ENCODE results near the gene SMURF1. TPM values are rescaled to one million over a fixed set of nuclear protein-coding genes. Genes with fewer than 3 reads are reported as not detected.

The SMURF1 gene
- total RNA-seq, 1 donor from 2014 or later = 16.9 TPM

DNA sequence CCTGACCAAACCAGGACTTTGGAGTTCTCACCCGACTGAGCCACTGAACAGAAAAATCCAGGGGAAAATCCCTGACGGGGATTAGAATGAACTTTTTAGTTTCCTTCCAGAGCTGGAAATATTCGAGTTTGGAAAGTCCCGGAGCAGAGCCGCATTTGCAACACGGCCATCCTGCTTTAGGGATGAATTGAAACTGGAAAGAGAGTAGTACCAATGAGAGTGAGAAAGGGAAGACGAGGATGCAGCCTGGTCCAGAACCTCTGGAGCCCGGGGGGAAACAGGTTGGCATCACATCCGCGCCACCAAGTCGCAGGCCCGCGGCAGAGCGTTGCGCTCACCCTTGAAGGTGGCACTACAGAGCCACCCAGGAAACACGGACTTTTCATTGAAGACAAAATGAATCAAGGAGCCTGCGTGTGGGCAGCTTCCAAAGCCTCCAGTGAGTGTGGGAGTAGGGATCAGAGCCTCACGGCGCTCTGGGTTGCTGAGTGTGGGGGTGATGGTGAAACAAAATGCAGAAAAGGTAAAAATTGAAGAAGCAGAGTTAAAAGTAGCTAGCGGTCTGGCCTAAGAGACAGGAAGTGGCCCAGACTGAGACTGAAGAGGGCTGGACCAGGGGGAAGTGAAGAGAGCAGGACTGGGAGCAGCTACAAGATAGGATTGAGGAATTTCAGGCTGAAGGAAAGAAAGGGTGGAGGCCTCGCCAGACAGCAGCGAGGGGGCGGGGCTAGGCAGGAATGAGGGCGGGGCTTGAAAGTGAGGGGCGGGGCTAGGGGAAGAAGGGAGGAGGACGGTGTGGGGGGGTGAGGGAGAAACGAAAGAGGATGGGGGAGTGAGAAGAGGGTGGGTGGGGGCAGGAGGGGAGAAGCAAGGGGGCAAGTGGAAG lies 1.8 kb downstream of the SMURF1 start:
- peak; percentile 66 to 69 for DNase-seq (ENCODE audit: low read depth in 2 of 2)

DNA sequence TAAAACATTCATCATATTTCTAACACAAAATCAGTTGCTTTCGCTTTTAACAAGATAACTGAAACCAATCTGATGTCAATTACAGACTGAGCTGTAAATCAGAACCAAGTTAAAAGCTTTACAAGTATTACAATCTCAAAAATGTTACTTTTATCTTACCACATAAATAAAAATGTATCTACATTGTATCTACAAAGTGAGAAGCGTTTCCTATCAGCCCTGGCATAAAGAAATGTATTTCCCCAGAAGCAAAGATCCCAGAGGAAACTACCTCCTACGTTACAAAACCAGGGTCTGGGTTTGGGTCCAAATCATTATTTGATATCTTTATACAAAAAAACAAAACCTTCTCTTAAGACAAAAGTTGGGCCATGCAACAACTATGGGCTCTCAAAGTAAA lies 2.6 kb downstream of the SMURF1 start:
- peak in 1 of 2 donors; percentile 9 for DNase-seq (ENCODE audit: low read depth in 2 of 2)

DNA sequence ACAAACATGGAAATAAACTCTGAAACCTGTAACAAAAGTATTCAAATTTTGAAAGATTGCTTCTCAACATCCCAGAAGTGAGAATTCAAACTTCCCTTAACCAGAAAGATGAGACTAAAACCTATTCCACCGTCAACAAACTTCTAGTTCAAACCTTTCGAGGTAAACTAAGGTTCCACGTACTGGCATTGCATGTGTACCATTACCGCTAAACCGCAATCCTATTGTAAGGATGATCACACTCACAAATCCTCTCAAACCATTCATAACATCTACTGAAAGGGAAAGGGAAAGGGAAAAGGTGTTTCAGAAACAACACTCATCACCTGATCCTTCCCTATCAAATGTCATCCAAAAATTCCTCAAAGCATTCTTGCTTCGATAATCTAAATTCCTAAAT lies 3.1 kb downstream of the SMURF1 start:
- peak; percentile 4 to 24 for DNase-seq (ENCODE audit: low read depth in 2 of 2)

DNA sequence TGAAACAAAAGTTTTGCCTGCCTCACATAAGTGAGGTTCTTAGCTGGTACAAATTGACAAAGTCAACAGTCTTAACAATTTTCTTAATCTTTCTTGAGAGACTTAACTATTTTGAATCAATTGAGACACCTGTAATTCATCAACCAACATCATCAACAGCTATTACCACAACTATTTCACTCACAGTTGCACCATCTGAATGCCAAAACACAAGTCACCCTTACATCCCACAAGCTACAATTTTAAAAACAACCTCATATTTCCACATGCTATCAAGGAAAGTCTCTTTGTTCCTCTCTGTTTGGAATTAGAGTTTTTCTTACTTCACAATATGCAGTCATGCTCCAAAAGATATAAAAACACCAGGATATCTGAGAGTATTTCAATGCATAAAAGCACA lies 4.9 kb downstream of the SMURF1 start:
- no peak for DNase-seq (ENCODE audit: low read depth in 2 of 2)

DNA sequence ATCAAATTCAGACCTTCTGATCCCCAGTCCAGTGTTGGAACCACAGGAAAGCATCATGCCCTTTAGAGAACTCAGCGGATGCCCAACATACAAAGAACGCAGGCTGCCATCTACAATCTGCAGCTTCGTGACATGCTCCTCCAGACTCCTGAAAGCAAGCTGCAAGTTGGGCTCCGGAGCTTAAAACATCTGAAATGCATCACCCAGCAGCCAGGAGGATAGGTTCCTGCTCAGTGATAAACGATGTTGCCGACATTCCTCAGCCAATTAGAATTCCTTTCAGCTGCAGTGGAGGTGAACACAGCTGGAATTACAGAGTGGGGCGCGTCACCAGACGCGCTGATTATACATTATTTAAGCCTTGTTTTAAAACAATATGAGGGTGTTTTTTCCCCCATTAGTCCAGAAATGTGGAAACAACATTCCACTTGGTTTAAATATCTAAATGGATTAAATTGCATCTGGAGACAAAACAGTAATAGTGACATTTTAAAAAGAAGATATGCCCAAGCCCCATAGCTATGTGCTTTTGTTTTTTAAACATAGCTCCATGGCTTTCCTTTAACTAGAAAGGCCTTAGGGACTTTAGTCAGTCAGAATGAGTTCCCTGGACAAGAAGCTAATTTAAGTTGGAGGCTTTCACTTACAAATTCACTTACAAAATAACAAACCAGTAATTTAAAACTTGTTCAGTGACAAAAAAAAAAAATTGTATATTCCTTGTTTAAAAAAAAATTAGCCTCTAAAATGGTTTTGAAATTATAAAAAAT lies 6.3 kb downstream of the SMURF1 start:
- no peak for DNase-seq (ENCODE audit: low read depth in 2 of 2)

DNA sequence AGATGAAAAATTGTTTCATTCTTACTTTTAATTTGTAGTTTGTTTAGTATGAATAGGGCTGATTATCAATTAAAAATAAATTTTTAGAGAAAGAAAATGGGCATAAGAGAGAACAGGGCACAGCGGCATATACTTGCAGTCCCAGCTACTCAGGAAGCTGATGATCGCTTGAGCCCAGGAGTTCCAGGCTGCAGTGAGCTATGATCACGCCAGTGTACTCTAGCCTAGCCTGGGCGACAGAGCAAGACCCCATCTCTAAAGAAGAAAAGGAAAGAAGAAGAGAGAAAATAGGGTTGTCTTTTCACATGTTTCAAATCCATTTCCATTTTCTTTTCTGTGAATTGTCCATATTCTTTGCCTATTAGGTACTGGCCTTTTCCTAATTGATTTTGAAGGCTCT lies 8.0 kb downstream of the SMURF1 start:
- no peak for DNase-seq (ENCODE audit: low read depth in 2 of 2)

DNA sequence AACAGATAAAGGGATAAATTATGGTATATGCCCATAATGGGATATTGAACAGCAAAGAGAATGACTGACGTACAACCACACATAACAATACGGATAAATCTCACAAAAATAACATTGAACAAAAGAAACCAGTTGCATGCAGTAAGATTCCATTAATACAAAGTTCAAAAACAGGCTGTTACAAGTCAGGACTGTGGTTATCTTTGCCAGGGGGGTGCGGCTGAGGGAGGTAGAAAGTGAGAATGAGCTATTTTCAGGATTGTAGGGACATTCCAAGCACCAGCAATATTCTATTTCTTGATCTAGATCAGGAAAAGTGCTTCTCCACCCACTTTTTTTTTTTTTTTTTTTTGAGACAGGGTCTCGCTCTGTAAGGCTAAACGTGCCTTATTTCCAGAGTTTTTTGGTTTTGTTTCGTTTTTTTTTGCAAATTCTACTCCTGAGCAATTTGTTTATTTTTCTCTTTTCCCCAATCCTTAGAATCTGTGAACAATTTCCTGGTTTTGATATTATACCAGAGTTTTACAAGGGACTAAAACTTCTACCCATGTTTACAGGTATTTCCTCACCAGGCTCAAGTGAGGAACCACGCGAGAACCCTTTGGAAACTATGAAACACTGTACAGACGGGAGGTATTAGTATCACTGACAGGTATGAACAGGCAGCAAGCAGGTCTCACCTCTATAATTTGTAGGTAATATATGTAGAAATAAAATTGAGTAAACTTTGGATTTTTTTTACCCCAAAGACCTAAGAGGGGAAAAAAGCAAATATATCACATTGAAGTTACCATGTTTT lies 9.9 kb downstream of the SMURF1 start:
- DNase-seq (ENCODE audit: low read depth in 2 of 2) = no peak

DNA sequence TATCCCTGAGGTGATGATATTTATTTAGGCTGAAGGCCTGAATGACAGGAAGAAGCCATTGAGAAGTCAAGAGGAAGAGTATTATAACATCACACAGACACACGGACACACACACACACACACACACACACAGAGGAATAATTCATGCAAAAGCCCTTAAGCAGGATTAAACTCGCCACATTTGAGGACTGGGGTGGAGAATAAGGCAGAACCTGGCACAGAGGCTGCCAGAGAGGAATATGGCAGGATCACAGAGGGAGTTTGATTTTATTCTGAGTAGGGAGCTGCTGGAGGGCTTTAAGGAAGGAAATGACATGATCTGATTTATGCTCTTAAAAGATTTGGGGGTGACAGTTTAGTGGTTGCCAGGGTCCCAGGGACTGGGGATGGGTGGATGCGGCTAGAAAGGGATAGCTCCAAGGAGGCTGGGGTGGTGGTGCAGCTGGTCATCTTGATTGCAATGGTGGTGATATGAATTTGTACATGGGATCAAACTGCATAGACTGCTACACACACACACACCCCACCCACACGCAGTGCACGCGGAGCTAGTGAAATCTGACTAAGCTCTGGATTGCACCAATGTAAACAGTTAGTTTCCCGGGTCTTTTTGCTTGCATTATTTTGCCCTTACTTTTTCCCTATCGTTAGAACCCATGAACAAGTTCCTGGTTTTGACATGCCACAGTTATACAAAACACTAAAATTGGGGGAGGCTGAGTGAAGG lies 11.2 kb downstream of the SMURF1 start:
- DNase-seq (ENCODE audit: low read depth in 2 of 2) = no peak

DNA sequence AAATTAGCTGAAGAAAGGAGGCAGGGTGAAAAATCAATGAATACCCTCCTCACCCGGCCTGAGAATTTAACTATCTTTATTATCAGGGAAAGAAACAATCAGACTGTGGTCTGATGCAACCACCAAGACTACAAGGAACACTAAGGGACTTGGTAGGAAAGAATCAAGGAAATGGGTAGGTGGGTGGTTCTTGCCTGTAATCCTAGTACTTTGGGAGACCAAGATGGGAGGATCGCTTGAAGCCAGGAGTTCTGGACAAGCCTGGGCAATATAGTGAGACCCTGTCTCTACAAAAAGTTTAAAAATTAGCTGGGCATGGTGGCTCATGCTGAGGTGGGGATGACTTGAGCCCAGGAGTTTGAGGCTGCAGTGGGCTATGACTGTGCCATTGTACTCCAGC lies 12.6 kb downstream of the SMURF1 start:
- DNase-seq (ENCODE audit: low read depth in 2 of 2) = no peak

DNA sequence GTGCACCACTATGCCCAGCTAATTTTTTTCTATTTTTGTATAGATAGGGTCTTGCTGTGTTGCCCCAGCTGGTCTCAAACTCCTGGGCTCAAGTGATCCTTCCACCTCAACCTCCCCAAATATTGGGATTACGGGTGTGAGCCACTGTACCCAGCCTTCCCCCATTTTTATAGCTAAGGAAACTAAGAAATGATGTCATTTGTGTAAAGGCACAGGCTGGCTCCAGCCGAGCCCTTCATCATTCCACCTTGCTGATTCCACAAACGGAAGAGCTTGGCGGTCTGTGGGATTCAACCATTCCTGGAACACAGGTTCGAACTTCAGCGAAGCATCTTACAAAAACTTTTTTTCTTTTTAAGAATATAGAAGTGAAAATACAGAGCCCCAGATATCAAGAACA lies 14.4 kb downstream of the SMURF1 start:
- no peak for DNase-seq (ENCODE audit: low read depth in 2 of 2)

DNA sequence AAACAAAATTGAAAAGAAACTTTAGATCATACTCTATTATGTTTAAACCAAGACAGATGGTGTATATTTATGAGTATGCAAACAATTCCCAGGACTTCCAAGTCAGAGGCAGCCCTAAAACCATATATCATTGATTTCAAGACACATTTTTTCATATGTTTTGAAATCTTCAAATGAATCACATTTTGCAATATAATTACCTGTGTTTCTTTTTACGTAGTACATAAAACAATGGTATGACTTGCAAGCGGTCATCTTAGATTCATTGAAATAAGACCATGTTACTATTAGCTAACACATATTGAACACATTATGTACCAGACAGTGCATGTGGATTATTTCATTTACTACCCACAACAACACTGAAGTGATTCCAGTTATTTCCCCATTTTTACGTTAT lies 14.9 kb downstream of the SMURF1 start:
- DNase-seq (ENCODE audit: low read depth in 2 of 2) = no peak

DNA sequence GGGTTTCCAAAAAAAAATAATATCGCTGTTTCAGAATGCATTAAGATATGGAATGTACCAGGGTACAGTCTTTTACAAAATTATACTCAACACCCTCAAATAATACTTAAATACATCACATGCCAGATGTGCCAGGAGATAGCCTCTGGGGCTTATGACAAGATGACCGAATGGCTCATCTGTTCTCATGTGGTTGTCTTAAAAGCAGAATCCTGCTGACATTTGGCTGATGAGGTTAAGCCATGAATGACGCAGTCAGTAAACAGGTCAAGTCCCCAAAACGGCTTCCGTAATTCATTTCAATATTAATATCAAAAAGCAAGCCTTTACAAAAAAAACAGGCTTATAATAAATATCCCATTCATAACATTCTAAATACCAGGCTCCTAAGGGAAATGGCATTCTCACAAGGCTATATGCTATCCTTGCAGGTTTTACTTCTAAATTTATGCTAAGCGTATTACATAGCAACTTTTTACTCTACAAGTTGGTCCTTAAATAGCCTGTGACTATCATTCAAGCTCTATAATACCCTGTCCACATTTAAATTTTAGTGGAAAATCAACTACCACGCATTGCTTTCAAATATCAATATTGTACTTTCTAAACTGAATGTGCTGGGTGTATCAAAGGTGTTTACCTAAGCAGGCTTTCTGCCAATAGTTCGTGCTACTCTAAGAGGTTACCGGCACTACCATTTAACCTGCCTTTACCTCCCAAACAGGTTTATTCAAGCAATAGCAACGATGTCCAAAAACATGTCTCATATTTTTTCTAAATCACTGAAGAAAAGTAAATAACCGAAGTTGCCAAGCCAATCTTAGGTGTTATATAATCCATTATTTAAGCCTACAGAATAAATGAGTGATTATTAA lies 15.6 kb downstream of the SMURF1 start:
- no peak for DNase-seq (ENCODE audit: low read depth in 2 of 2)

DNA sequence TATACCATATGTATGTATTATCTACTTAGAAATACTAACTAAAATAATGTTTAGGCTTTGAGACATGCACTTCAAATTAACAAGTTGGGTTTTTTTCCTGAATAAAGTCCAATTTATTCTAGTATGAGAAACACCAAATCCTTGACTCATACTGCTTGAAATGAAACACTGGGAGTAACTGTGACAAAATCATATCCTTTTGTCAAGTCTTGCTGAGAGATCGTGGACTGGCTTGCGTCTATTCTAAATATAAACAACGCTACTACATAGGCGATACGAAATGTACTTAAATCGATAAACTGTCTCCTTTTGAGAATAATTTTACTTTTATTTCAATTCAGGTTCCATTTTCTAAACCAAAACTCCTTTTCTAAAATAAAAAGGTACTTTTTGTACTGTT lies 16.3 kb downstream of the SMURF1 start:
- DNase-seq (ENCODE audit: low read depth in 2 of 2) = no peak

DNA sequence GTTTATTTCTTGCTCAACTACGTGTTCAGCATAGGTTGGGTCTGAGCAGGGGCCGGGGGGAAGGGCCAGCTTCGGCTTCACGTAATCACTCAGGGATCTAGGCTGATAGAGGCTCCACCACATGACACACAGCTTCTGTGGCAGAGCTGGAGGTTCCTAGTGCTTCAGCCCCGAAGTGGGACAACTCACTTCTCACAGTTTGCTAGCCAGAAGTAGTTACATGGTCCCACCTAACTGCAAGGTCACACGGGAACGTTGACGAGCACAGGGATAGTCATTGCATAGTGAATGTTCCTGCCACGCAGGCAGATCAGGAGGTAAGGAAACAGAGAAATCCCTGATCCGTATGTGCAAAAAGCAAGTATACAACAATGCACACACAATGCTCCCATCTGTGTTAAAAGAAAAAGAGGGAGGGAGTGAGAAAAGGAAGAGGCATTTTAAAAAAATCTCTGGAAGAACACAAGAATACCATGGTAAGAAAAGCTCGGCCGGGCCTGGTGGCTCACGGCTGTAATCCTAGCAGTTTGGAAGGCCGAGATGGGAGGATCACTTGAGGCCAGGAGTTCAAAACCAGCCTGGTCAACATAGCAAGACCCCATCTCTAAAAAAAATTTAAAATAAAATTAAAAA lies 16.9 kb downstream of the SMURF1 start:
- DNase-seq (ENCODE audit: low read depth in 2 of 2) = no peak

DNA sequence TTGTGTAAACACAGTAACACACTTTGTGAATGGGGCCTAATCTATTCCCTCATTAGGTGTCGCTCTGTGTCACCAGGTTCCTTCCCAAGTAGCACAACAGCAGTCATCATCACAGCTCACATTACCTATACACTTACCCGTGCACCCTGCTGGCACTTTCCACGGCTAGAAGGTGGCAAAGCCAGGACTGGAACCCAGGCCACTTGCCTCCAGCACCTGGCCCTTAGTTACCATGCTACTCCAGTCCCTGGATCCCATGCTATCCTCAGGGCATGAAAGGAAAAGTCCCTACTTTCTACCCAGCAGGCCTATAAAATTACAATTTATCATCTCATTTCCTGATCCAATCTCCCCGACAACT lies 18.4 kb downstream of the SMURF1 start:
- DNase-seq (ENCODE audit: low read depth in 2 of 2) = no peak

DNA sequence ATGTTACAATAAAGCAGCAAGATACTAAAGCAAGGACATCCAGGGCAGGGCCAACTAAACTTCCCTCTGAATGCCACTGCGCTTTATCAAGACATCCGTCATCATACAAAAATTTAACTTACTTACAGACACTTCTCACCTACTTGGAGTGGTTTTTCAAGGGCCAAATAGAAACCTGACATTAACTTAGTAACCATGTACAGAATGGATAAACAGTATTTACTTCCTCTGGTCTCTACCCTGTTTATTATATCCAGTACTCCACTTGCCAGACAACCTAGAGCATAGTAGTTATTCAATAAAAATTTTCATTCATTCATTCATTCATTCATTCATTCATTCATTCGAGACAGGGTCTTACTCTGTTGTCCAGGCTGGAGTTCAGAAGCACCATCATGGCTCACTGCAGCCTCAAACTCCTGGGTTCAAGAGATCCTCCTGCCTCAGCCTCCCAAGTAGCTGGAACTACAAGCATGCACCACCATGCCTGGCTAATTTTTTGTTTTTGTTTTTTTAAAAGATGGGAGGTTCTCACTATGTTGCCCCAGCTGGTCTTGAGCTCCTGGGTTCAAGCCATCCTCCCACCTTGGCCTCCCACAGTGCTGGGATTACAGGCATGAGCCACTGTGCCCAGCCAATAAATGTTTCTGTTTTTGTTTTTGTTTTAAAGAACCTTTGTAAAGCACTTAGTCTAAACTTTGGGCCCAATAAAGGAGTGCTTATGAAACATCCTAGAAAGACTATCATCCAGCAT lies 19.0 kb downstream of the SMURF1 start:
- DNase-seq (ENCODE audit: low read depth in 2 of 2) = no peak

DNA sequence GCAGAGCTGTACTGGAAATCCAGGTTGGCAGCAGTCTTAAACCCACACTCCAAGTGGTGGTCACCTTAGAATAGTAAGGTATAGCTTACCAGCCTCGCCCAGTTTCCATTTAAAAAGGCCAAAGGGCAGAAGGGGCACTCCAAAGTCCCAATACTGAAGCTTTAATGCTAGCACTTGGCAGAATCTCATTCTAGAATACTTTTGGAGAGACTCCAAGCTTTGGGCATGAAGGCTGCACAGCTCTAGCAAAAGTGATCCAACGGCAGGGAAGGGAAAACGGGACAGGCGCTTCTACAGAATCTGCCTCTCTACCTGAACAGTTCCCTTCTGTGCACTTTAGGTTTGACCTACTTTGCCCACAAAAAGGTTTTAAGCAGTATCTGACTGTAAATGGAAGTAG lies 19.7 kb downstream of the SMURF1 start:
- DNase-seq (ENCODE audit: low read depth in 2 of 2) = no peak

DNA sequence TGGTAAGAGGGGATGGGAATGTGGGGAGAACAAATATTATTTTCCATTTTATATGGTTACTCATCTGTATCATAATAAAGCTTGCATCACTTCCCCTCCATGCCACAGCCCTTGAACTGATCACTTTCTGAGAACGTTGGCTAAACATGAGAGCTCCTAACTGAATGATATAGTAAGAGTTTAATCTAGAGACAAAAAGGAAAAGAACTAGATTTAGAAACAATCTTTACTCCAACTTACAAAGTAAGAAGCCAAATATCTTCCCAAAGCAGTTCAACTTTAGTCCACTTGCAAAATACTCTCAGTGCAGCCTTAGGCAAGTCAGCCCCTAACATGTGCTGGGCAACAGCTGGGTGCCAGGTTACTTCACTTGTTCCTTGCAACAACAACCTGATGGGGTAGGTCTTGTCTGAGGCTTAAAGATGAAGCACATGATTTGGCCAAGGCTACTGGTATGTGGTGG lies 20.3 kb downstream of the SMURF1 start:
- DNase-seq (ENCODE audit: low read depth in 2 of 2) = peak; percentile 33 to 54

DNA sequence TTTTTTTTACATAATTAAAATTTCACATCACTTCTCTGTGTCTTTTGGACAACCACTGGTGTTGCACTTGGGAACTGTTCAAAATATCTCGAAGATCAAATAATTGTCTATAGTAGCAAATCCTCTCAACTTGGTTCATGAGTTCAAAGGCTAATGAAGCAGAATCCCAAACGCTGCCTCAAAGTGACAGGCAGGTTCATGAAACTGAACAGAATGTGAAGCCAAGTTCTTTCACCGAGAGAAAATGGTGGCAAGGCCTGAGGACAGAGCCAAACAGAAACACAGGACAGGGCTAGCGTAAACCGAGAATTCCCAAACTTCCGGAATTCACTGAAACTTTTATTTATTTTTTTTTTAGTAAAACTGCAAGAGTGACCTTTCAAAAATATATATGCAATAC lies 21.1 kb downstream of the SMURF1 start:
- no peak for DNase-seq (ENCODE audit: low read depth in 2 of 2)
